Gastrocnemius medialis (tissue), 4 donors: ENCODE results near the gene MICOS13. TPM values are rescaled to one million over a fixed set of nuclear protein-coding genes. Genes with fewer than 3 reads are reported as not detected.
A peak's percentile ranks its signal among the peaks of the same experiment; 100 is the strongest.

ENCODE experiments used
- ATAC-seq, 2 donors: fragments of 150-250 bp; one replicate each; pipeline ENCODE4 v1.9.1; 2016
- DNase-seq, 2 donors: peaks; one replicate each; pipeline ENCODE4 v3.0.0-alpha.2; 2019
- H3K27ac ChIP-seq, 4 donors: fragments of 200-600 bp; sonication (generic); 1 replicate in 1 of 4; 2 replicates in 3 of 4; pipeline ENCODE4 v1.5.1; 2016 to 2018; ENCODE audit warnings: mild to moderate bottlenecking in 2 of 4, moderate library complexity in 1 of 4
- H3K27me3 ChIP-seq, 3 donors: fragments of 200-600 bp; sonication (generic) in 2 of 3; 1 replicate in 1 of 3; 2 replicates in 2 of 3; pipeline versions ENCODE4 v1.5.1 to v1.6.0; 2016 to 2019; ENCODE audit warnings: mild to moderate bottlenecking in 1 of 3, moderate library complexity in 1 of 3
- H3K36me3 ChIP-seq, 2 donors: fragments of 200-600 bp; sonication (generic) in 1 of 2; one replicate each; pipeline ENCODE4 v1.5.1; 2017 to 2018
- H3K4me1 ChIP-seq, 2 donors: fragments of 200-600 bp; sonication (generic) in 1 of 2; one replicate each; pipeline ENCODE4 v1.5.1; 2016 to 2017; ENCODE audit warnings: mild to moderate bottlenecking in 2 of 2
- H3K4me3 ChIP-seq, 4 donors: fragments of 200-600 bp; sonication (generic) in 3 of 4; 1 replicate in 1 of 4; 2 replicates in 3 of 4; pipeline ENCODE4 v1.5.1; 2016 to 2019; ENCODE audit warnings: mild to moderate bottlenecking in 2 of 4
- H3K9me3 ChIP-seq, 3 donors: fragments of 200-600 bp; sonication (generic) in 2 of 3; 1 replicate in 1 of 3; 2 replicates in 2 of 3; pipeline ENCODE4 v1.5.1; 2016 to 2019
- POLR2A ChIP-seq, 2 donors: fragments of 450-650 bp; IDR thresholded peaks; one replicate each; pipeline ENCODE4 v1.6.1; 2017; ENCODE audit warnings: antibody characterized with exemption in 2 of 2, mild to moderate bottlenecking in 2 of 2, moderate library complexity in 2 of 2
- in situ Hi-C, 4 donors: fragments of 200-750 bp; cut with MboI; loops; one replicate each; pipeline versions ENCODE4 v1.15.0 to v1.8.0; 2017; ENCODE audit warnings: low sequenced_read_pairs in 4 of 4
- intact Hi-C: fragments of 100-400 bp; cut with DNase I; formaldehyde crosslinking; loops from one replicate; pipeline ENCODE4 v1.15.1; 2023; ENCODE audit warnings: low total_unique reads
- total RNA-seq, 4 donors: library from RNA; depleted of rRNA; stranded (reverse); fragments of >200 nt; gene quantifications; one replicate each; pipeline versions ENCODE4 v1.1.0 to v1.2.3, GENCODE V29; 2016
- TF ChIP-seq, protein P1 (sequence below), 5 experiments: fragments of 450-650 bp in 3 of 5; fragments of 200-600 bp in 2 of 5; sonication (generic) in 2 of 5; IDR thresholded peaks in 4 of 5; conservative IDR thresholded peaks in 1 of 5; 1 replicate in 4 of 5; 2 replicates in 1 of 5; pipeline ENCODE4 v1.5.1; 2016 to 2019; ENCODE audit warnings: antibody characterized with exemption in 5 of 5, mild to moderate bottlenecking in 3 of 5, moderate library complexity in 3 of 5

MICOS13 gene
- total RNA-seq, 4 donors from 2014 or later = 45.7 to 122 (median 74.8) TPM

GRCh38 chr19:5686326-5686646, 6.0 kb upstream of the MICOS13 start:
- no peak for ATAC-seq
- in situ Hi-C loops = loop anchor here in 1 of 4 donors (10.0 kb wide), 1 partner anchor 61 kb away; the partner anchor contains the start of genes SAFB and SAFB2
- TF ChIP-seq POLR2A (IDR thresholded peaks at IDR 0.05) = no peak
- TF ChIP-seq, protein P1, sequence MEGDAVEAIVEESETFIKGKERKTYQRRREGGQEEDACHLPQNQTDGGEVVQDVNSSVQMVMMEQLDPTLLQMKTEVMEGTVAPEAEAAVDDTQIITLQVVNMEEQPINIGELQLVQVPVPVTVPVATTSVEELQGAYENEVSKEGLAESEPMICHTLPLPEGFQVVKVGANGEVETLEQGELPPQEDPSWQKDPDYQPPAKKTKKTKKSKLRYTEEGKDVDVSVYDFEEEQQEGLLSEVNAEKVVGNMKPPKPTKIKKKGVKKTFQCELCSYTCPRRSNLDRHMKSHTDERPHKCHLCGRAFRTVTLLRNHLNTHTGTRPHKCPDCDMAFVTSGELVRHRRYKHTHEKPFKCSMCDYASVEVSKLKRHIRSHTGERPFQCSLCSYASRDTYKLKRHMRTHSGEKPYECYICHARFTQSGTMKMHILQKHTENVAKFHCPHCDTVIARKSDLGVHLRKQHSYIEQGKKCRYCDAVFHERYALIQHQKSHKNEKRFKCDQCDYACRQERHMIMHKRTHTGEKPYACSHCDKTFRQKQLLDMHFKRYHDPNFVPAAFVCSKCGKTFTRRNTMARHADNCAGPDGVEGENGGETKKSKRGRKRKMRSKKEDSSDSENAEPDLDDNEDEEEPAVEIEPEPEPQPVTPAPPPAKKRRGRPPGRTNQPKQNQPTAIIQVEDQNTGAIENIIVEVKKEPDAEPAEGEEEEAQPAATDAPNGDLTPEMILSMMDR (IDR thresholded peaks at IDR 0.05 in 4 of 5, conservative IDR thresholded peaks at IDR 0.05 in 1 of 5) = no peak
- peak overlapping the region; percentile 82 to 93 (median 88) for H3K27ac ChIP-seq
- no peaks in the 10 kb centered on the region for H3K27me3 ChIP-seq
- peaks cover 14 to 18% of the 10 kb centered on the region in 2 donors for H3K4me1 ChIP-seq
- DNase-seq = no peak
- peak overlapping the region; percentile 56 to 82 (median 72) for H3K4me3 ChIP-seq
- H3K9me3 ChIP-seq = no peaks in the 10 kb centered on the region
- no peaks in the 10 kb centered on the region for H3K36me3 ChIP-seq
- intact Hi-C loops = loop anchor here (5.0 kb wide), 1 partner anchor 1924 kb away; the partner anchor contains the start of genes APBA3 and MRPL54

DNA sequence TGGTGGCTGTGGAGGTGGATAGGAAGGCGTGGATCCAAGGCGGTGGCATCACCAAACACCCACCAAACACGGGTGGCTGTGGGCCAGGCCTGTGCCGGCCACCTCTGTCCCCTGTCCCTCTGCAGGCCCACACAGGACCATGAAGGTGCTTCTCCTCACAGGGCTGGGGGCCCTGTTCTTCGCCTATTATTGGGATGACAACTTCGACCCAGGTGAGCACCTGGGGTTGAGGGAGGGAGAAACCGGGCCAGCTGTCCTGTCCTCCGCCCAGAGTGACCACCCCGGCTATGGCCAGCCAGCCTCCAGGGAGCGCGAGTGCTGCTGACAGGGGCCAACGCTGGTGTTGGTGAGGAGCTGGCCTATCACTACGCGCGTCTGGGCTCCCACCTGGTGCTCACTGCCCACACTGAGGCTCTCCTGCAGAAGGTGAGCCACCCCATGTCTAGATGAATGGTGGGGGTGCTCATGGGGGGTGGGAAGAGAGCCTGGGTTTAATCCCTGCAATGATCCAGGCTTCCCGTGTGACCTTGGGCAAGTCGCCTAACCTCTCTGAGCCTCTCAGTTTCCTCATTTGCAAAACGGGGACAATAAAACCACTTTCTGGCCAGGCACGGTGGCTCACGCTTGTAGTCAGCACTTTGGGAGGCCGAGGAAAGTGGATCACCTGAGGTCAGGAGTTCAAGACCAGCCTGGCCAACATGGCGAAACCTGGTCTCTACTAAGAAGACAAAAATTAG, 4.5 kb upstream of the MICOS13 start:
- in situ Hi-C loops (loop anchor here in 1 of 4 donors (10.0 kb wide), 1 partner anchor 60 kb away; the partner anchor contains the start of genes SAFB and SAFB2), intact Hi-C loops (loop anchor here (5.0 kb wide), 1 partner anchor 1923 kb away; the partner anchor contains the start of genes APBA3 and MRPL54)
- H3K4me3 ChIP-seq = no peak overlapping the region
- H3K9me3 ChIP-seq = no peaks in the 10 kb centered on the region
- peaks cover 9 to 15% of the 10 kb centered on the region in 2 donors for H3K4me1 ChIP-seq
- ATAC-seq (no peak), DNase-seq (no peak)
- H3K27ac ChIP-seq = no peak overlapping the region
- TF ChIP-seq, protein P1 (IDR thresholded peaks at IDR 0.05 in 4 of 5, conservative IDR thresholded peaks at IDR 0.05 in 1 of 5) = no peak
- no peak for TF ChIP-seq POLR2A (IDR thresholded peaks at IDR 0.05)
- no peaks in the 10 kb centered on the region for H3K27me3 ChIP-seq
- H3K36me3 ChIP-seq = no peaks in the 10 kb centered on the region

DNA sequence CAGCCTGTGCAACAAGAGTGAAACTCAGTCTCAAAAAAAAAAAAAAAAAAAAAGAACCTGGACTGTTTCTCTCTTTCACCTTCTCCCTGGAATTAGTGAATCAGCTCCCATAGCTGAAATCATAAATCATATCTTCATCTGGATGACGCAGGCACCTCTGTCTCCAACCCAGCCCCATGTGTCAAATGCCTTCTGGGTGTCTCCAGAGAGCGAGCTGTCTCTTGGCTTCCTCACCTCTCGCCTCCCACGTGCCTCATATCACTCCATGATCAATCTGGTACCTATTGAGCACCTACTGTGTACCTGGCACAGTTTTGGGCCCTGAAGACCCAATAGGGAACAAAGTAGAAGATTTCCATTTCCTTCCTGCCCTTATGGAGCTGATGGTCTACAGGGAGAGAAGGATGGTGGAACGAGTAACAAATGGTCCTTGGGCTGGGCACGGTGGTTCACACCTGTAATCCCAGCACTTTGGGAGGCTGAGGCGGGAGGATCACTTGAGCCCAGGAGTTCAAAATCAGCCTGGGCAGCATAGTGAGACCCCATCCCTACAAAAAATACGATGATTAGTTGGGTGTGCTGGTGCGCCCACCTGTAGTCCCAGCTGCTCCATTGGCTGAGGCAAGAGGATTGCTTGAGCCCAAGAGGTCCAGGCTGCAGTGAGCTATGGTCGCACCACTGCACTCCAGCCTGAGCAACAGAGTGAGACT, 3.0 kb upstream of the MICOS13 start:
- no peak overlapping the region for H3K27ac ChIP-seq
- H3K9me3 ChIP-seq = no peaks in the 10 kb centered on the region
- no peaks in the 10 kb centered on the region for H3K27me3 ChIP-seq
- TF ChIP-seq, protein P1 (IDR thresholded peaks at IDR 0.05 in 4 of 5, conservative IDR thresholded peaks at IDR 0.05 in 1 of 5) = no peak
- TF ChIP-seq POLR2A (IDR thresholded peaks at IDR 0.05) = no peak
- peaks cover 14 to 20% of the 10 kb centered on the region in 2 donors for H3K4me1 ChIP-seq
- ATAC-seq = no peak
- H3K4me3 ChIP-seq = no peak overlapping the region
- intact Hi-C loops = no loop called here
- in situ Hi-C loops = loop anchor here in 1 of 4 donors (10.0 kb wide), 1 partner anchor 59 kb away; the partner anchor contains the start of genes SAFB and SAFB2
- DNase-seq = no peak
- H3K36me3 ChIP-seq = peaks cover 0 to 4% of the 10 kb centered on the region in 2 donors

- TF ChIP-seq, protein P1 (IDR thresholded peaks at IDR 0.05 in 4 of 5, conservative IDR thresholded peaks at IDR 0.05 in 1 of 5) = no peak
- no peak for TF ChIP-seq POLR2A (IDR thresholded peaks at IDR 0.05)
- ATAC-seq = no peak
Measured at GRCh38 chr19:5682107-5682482, 1.8 kb upstream of the MICOS13 start.

More at GRCh38 chr19:5682107-5682482, 1.8 kb upstream of the MICOS13 start:
- no peak for DNase-seq
- in situ Hi-C loops (loop anchor here in 1 of 4 donors (10.0 kb wide), 1 partner anchor 57 kb away; the partner anchor contains the start of genes SAFB and SAFB2), intact Hi-C loops (no loop called here)
- H3K27ac ChIP-seq = no peak overlapping the region
- no peaks in the 10 kb centered on the region for H3K27me3 ChIP-seq
- H3K36me3 ChIP-seq = peaks cover 0 to 9% of the 10 kb centered on the region in 2 donors
- H3K4me1 ChIP-seq = peaks cover 14 to 17% of the 10 kb centered on the region in 2 donors
- H3K4me3 ChIP-seq = no peak overlapping the region
- H3K9me3 ChIP-seq = no peaks in the 10 kb centered on the region
